Panc1 (cell line): ENCODE measurements around the gene FECH. TPM values are rescaled to one million over a fixed set of nuclear protein-coding genes. Genes with fewer than 3 reads are reported as not detected.

Experiments
- ATAC-seq: fragments of 200-7000 bp; cut with Tn5 transposase; 2 replicates; pipeline ENCODE4 v1.9.1; 2020; ENCODE audit warnings: mild to moderate bottlenecking, moderate library complexity
- BruUV-seq: library from RNA; stranded (reverse); fragments of 400-500 nt; replicated peaks from 2 replicates; lab custom pipeline; 2021; lab: Mats Ljungman, UMichigan
- CTCF ChIA-PET: fragments of 300-600 bp; sonication (Branson Sonifier 250); formaldehyde crosslinking; loops from one replicate; lab custom pipeline; 2022; ENCODE audit warnings: antibody characterized with exemption; lab: Charles Lee
- POLR2A ChIA-PET: fragments of 300-600 bp; sonication (Branson Sonifier 250); formaldehyde crosslinking; loops from one replicate; lab custom pipeline; 2022; ENCODE audit warnings: antibody characterized with exemption; lab: Charles Lee
- DNase-seq: peaks from one replicate; pipeline ENCODE4 v3.0.0-alpha.2; 2010; ENCODE audit warnings: low read depth, low spot score
- H3K27ac ChIP-seq: 2 replicates; pipeline ENCODE4 v1.5.1; 2011; ENCODE audit warnings: mild to moderate bottlenecking, low read length, inconsistent platforms
- H3K27me3 ChIP-seq: fragments of 200-500 bp; sonication (Bioruptor generic); 2 replicates; pipeline ENCODE4 v1.6.0; 2014; ENCODE audit warnings: low read length, inconsistent platforms; ENCODE audit not compliant: control insufficient read depth, insufficient read depth
- H3K36me3 ChIP-seq: fragments of 200-500 bp; sonication (Bioruptor generic); 2 replicates; pipeline ENCODE4 v1.5.1; 2014; ENCODE audit warnings: inconsistent platforms, mild to moderate bottlenecking, low read length, moderate library complexity; ENCODE audit not compliant: control insufficient read depth, insufficient read depth
- H3K4me1 ChIP-seq: 2 replicates; pipeline ENCODE4 v1.5.1; 2011; ENCODE audit warnings: inconsistent platforms, mild to moderate bottlenecking, low read length, moderate library complexity; ENCODE audit not compliant: control insufficient read depth, insufficient read depth
- H3K4me3 ChIP-seq, 2 experiments: 2 replicates each; pipeline ENCODE4 v1.5.1; 2011 to 2012; ENCODE audit warnings: low read depth in 2 of 2, low read length in 2 of 2, mild to moderate bottlenecking in 2 of 2, inconsistent platforms in 1 of 2, moderate library complexity in 1 of 2
- H3K9me3 ChIP-seq: fragments of 200-500 bp; sonication (Bioruptor generic); 2 replicates; pipeline ENCODE4 v1.5.1; 2014; ENCODE audit warnings: low read depth, mild to moderate bottlenecking, inconsistent platforms, low read length, moderate library complexity; ENCODE audit not compliant: control insufficient read depth, insufficient read depth
- POLR2AphosphoS5 ChIP-seq: IDR thresholded peaks from 2 replicates; pipeline ENCODE4 v1.6.1; 2012; ENCODE audit warnings: mild to moderate bottlenecking, low read depth, low read length, moderate library complexity
- SIN3A ChIP-seq: IDR thresholded peaks from 2 replicates; pipeline ENCODE4 v1.6.1; 2012; ENCODE audit warnings: low read depth, mild to moderate bottlenecking, low read length, moderate library complexity, borderline replicate concordance; ENCODE audit not compliant: insufficient read depth
- TCF7L2 ChIP-seq: IDR thresholded peaks from 2 replicates; pipeline ENCODE4 v1.6.1; 2011; ENCODE audit warnings: mild to moderate bottlenecking, low read depth, low read length, inconsistent platforms
- in situ Hi-C: cut with HindIII; loops from 2 replicates; pipeline ENCODE4 v1.10.0; 2016; ENCODE audit warnings: low sequenced_read_pairs, low pct_unique_long_range_greater_than_20kb
- intact Hi-C: fragments of 100-400 bp; cut with micrococcal nuclease; formaldehyde crosslinking; loops from one replicate; pipeline ENCODE4 v1.10.0; 2022; ENCODE audit not compliant: unreplicated experiment
- total RNA-seq: library from RNA; stranded (reverse); gene quantifications from one replicate; pipeline ENCODE4 v1.2.1, GENCODE V29; 2021; ENCODE audit not compliant: unreplicated experiment
- TF ChIP-seq, protein P1 (sequence below), 2 experiments: IDR thresholded peaks; 2 replicates each; pipeline ENCODE4 v1.6.1; 2011 to 2012; ENCODE audit warnings: low read depth in 2 of 2, control low read depth in 1 of 2, low read length in 1 of 2, mild to moderate bottlenecking in 1 of 2, moderate library complexity in 1 of 2; ENCODE audit not compliant: insufficient read depth in 1 of 2
- TF ChIP-seq, protein P2 (sequence below): fragments of 450-650 bp; IDR thresholded peaks from 2 replicates; pipeline ENCODE4 v1.5.1; 2017; ENCODE audit warnings: mild to moderate bottlenecking

FECH gene
- total RNA-seq, 1 experiment from 2014 or later = 25.2 TPM

DNA sequence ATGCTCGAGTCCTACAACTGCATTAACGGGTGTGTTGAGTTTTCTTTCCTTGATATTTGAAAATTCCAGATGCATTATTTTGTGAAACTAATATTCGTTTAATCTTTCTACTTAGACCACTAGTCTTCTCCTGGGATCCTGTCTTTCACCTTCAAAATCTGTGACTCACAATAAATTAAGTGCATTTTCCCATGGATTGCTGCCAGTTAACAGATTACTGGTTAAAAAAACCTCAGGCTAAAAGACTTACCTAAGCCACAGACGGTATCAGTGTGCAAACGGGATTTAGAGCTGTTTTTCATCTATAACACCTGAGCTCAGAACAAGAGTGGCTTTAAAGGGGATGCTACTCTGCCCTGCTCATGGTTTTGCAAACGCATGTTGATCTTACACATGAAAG is 10.2 kb downstream of the FECH start:
- no peaks in the 10 kb centered on the region for H3K27me3 ChIP-seq
- H3K4me1 ChIP-seq = no peaks in the 10 kb centered on the region
- intact Hi-C loops (no loop called here), in situ Hi-C loops (no loop called here)
- ChIA-PET CTCF (no interaction called here), POLR2A (no interaction called here)
- TF ChIP-seq TCF7L2 = no peak
- TF ChIP-seq, protein P1, sequence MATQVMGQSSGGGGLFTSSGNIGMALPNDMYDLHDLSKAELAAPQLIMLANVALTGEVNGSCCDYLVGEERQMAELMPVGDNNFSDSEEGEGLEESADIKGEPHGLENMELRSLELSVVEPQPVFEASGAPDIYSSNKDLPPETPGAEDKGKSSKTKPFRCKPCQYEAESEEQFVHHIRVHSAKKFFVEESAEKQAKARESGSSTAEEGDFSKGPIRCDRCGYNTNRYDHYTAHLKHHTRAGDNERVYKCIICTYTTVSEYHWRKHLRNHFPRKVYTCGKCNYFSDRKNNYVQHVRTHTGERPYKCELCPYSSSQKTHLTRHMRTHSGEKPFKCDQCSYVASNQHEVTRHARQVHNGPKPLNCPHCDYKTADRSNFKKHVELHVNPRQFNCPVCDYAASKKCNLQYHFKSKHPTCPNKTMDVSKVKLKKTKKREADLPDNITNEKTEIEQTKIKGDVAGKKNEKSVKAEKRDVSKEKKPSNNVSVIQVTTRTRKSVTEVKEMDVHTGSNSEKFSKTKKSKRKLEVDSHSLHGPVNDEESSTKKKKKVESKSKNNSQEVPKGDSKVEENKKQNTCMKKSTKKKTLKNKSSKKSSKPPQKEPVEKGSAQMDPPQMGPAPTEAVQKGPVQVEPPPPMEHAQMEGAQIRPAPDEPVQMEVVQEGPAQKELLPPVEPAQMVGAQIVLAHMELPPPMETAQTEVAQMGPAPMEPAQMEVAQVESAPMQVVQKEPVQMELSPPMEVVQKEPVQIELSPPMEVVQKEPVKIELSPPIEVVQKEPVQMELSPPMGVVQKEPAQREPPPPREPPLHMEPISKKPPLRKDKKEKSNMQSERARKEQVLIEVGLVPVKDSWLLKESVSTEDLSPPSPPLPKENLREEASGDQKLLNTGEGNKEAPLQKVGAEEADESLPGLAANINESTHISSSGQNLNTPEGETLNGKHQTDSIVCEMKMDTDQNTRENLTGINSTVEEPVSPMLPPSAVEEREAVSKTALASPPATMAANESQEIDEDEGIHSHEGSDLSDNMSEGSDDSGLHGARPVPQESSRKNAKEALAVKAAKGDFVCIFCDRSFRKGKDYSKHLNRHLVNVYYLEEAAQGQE (IDR thresholded peaks at IDR 0.05; ENCODE audit: insufficient read depth in 1 of 2, low read depth in 2 of 2, low read length in 1 of 2) = no peak
- TF ChIP-seq SIN3A = no peak
- TF ChIP-seq, protein P2, sequence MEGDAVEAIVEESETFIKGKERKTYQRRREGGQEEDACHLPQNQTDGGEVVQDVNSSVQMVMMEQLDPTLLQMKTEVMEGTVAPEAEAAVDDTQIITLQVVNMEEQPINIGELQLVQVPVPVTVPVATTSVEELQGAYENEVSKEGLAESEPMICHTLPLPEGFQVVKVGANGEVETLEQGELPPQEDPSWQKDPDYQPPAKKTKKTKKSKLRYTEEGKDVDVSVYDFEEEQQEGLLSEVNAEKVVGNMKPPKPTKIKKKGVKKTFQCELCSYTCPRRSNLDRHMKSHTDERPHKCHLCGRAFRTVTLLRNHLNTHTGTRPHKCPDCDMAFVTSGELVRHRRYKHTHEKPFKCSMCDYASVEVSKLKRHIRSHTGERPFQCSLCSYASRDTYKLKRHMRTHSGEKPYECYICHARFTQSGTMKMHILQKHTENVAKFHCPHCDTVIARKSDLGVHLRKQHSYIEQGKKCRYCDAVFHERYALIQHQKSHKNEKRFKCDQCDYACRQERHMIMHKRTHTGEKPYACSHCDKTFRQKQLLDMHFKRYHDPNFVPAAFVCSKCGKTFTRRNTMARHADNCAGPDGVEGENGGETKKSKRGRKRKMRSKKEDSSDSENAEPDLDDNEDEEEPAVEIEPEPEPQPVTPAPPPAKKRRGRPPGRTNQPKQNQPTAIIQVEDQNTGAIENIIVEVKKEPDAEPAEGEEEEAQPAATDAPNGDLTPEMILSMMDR = no peak
- no peak for TF ChIP-seq POLR2AphosphoS5
- no peaks in the 10 kb centered on the region for H3K36me3 ChIP-seq
- no TSS peak for BruUV-seq
- DNase-seq (no peak), ATAC-seq (no peak)
- H3K27ac ChIP-seq = no peak overlapping the region
- H3K4me3 ChIP-seq = no peak overlapping the region
- H3K9me3 ChIP-seq = no peaks in the 10 kb centered on the region

DNA sequence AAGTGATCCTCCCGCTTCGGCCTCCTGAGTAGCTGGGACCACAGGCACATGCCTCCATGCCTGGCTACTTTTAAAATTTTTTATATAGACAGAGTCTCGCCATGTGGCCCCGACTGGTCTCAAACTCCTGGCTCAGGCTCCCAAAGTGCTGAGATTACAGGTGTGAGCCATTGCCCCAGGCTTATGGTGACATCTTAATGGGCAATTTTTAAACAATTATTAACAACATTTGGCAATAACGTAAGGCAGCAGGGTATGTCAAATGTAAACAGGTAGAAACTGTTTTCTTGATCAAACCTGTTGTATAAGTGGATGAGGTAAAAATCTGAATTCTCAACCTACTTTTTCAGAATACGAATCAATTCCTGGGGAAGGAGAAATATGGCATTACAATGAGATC is 11.0 kb downstream of the FECH start:
- no peak for ATAC-seq
- no peak overlapping the region for H3K4me3 ChIP-seq
- in situ Hi-C loops = no loop called here
- DNase-seq = no peak
- intact Hi-C loops = no loop called here
- H3K27ac ChIP-seq = no peak overlapping the region
- H3K27me3 ChIP-seq = no peaks in the 10 kb centered on the region
- ChIA-PET CTCF (no interaction called here), POLR2A (interaction anchor here (0.6 kb wide), 1 partner anchor 702 kb away, joined by 3 read pairs; no protein-coding TSS in a partner anchor)
- peaks cover 2% of the 10 kb centered on the region; the same call in 1 of the 2 replicates for H3K36me3 ChIP-seq
- no peaks in the 10 kb centered on the region for H3K4me1 ChIP-seq
- TF ChIP-seq, protein P1 (IDR thresholded peaks at IDR 0.05; ENCODE audit: insufficient read depth in 1 of 2, low read depth in 2 of 2, low read length in 1 of 2) = no peak
- TF ChIP-seq SIN3A (no peak), TCF7L2 (no peak), POLR2AphosphoS5 (no peak)
- TF ChIP-seq, protein P2 = no peak
- H3K9me3 ChIP-seq = no peaks in the 10 kb centered on the region
- BruUV-seq = no TSS peak
